Parathyroid adenoma (tissue), 2 donors: ENCODE data around the gene DGKB.

Experiments used
- H2AFZ ChIP-seq: fragments of 300-600 bp; sonication (generic); one replicate; pipeline ENCODE4 v1.7.0; 2017; ENCODE audit warnings: antibody characterized with exemption, mild to moderate bottlenecking
- H3K27ac ChIP-seq: fragments of 300-600 bp; sonication (generic); one replicate; pipeline ENCODE4 v1.7.0; 2017
- H3K27me3 ChIP-seq: fragments of 300-600 bp; sonication (generic); one replicate; pipeline ENCODE4 v1.7.0; 2017; ENCODE audit warnings: low read length; ENCODE audit not compliant: control insufficient read depth, insufficient read depth
- H3K36me3 ChIP-seq: fragments of 300-600 bp; sonication (generic); one replicate; pipeline ENCODE4 v1.7.0; 2017; ENCODE audit warnings: low read length; ENCODE audit not compliant: control insufficient read depth, insufficient read depth
- H3K4me1 ChIP-seq: fragments of 300-600 bp; sonication (generic); one replicate; pipeline ENCODE4 v1.7.0; 2017; ENCODE audit warnings: control low read depth
- H3K4me2 ChIP-seq: fragments of 300-600 bp; sonication (generic); one replicate; pipeline ENCODE4 v1.7.0; 2017; ENCODE audit warnings: low read length
- H3K4me3 ChIP-seq: fragments of 300-600 bp; sonication (generic); one replicate; pipeline ENCODE4 v1.7.0; 2017; ENCODE audit warnings: low read depth, low read length
- H3K79me2 ChIP-seq: fragments of 300-600 bp; sonication (generic); one replicate; pipeline ENCODE4 v1.7.0; 2017; ENCODE audit warnings: control low read depth
- H3K9ac ChIP-seq: fragments of 300-600 bp; sonication (generic); one replicate; pipeline ENCODE4 v1.7.0; 2017; ENCODE audit warnings: mild to moderate bottlenecking
- H3K9me3 ChIP-seq: fragments of 300-600 bp; sonication (generic); one replicate; pipeline ENCODE4 v1.7.0; 2017; ENCODE audit warnings: low read length; ENCODE audit not compliant: control insufficient read depth
- TF ChIP-seq, protein P1 (sequence below): fragments of 300-600 bp; sonication (generic); IDR thresholded peaks from one replicate; pipeline ENCODE4 v1.7.0; 2017; ENCODE audit warnings: antibody characterized with exemption, mild to moderate bottlenecking
- donor health status: primary hyperparathyroidism.

The DGKB gene

DNA sequence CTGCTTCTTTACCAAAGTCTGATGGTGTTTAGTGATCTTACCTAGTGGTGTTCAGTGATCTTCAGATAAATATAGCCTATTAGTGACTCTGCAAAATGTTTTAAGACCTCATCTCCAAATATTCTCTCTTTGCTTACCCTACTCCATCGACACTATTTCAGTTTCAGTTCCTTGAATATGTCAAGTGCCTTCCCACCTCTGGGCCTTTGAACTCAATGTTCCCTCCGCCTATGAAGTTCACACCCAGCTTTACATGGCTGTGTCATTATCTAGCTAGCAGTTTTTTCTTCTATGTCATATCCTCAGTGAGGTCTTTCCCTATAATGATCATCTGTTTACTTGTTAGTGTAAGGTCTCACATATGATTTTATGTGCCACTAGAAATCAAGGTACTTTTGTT is 322.6 kb downstream of the DGKB start:
- no peak overlapping the region for H3K27ac ChIP-seq
- H3K36me3 ChIP-seq, result no peaks in the 10 kb centered on the region
- no peaks in the 10 kb centered on the region for H3K79me2 ChIP-seq
- H2AFZ ChIP-seq, result no peak overlapping the region
- H3K9me3 ChIP-seq, result no peaks in the 10 kb centered on the region
- H3K9ac ChIP-seq, result no peak overlapping the region
- H3K27me3 ChIP-seq, result no peaks in the 10 kb centered on the region
- H3K4me1 ChIP-seq, result no peaks in the 10 kb centered on the region
- H3K4me2 ChIP-seq, result no peak overlapping the region
- TF ChIP-seq, protein P1, sequence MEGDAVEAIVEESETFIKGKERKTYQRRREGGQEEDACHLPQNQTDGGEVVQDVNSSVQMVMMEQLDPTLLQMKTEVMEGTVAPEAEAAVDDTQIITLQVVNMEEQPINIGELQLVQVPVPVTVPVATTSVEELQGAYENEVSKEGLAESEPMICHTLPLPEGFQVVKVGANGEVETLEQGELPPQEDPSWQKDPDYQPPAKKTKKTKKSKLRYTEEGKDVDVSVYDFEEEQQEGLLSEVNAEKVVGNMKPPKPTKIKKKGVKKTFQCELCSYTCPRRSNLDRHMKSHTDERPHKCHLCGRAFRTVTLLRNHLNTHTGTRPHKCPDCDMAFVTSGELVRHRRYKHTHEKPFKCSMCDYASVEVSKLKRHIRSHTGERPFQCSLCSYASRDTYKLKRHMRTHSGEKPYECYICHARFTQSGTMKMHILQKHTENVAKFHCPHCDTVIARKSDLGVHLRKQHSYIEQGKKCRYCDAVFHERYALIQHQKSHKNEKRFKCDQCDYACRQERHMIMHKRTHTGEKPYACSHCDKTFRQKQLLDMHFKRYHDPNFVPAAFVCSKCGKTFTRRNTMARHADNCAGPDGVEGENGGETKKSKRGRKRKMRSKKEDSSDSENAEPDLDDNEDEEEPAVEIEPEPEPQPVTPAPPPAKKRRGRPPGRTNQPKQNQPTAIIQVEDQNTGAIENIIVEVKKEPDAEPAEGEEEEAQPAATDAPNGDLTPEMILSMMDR, result no peak
- H3K4me3 ChIP-seq, result no peak overlapping the region

DNA sequence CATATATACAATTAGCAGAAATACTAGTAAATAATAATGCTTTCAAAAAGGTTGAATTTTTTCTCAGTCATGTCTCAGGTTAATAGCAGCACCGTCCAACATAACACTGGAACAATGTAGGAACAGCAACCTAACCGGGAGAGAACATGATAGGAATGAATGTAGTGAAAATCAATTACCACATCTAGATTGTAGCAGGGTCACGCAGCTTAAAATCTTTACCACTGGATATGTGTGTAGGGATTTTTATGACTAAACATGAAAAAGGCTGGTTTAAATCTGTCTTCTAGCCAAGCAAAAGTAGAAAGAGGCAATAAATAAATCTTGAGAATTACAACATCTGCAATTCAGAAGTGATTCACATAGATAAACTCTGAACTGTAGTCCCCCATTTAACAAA is 326.0 kb downstream of the DGKB start:
- no peaks in the 10 kb centered on the region for H3K79me2 ChIP-seq
- H3K36me3 ChIP-seq, result no peaks in the 10 kb centered on the region
- H2AFZ ChIP-seq, result no peak overlapping the region
- H3K9me3 ChIP-seq, result no peaks in the 10 kb centered on the region
- no peak overlapping the region for H3K4me2 ChIP-seq
- no peak overlapping the region for H3K27ac ChIP-seq
- H3K4me3 ChIP-seq, result no peak overlapping the region
- H3K27me3 ChIP-seq, result no peaks in the 10 kb centered on the region
- no peak overlapping the region for H3K9ac ChIP-seq
- no peaks in the 10 kb centered on the region for H3K4me1 ChIP-seq
- TF ChIP-seq, protein P1, result no peak

DNA sequence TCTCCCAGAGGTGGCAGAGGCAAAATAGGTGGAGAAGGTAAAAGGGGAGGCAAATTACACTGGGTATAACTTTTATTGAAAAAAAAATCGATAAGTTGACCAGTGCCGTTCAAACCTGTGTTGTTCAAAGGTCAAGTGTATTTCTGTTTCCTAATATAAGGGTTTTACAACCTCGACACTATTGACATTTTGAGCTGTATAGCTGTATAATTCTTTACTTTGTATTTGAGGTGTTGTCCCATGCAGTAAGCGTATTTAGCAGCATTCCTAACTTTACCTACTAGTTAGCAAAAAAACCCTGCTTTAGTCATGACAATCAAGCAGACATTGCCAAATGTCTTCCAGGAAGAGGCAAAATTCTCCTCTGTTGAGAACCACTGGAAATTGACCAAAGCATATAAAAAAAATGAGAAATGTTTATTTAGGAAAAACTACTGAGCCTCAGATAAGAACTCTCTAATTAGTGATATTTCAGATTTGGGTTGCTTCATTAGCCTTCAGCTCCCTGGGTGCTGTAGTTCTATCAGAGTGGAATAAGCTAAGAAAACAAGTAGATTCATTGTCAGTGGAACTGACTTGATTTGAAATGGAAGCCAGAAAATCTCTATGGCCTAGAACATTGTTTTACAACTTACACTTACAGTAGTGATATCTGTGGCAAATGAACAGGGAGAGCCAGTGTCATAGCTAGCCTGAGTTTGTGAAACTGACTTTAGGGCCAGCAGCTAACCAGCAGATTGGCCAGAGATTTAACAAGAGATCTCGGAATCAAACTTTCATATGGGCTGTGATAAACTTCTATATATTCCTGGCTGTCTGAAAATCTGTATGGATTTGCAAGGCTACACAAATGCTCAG is 331.6 kb downstream of the DGKB start:
- Histone ChIP-seq H2AFZ (no peak overlapping the region), H3K79me2 (no peaks in the 10 kb centered on the region), H3K9ac (no peak overlapping the region), H3K4me2 (no peak overlapping the region), H3K9me3 (no peaks in the 10 kb centered on the region), H3K4me1 (no peaks in the 10 kb centered on the region), H3K36me3 (no peaks in the 10 kb centered on the region), H3K27me3 (no peaks in the 10 kb centered on the region), H3K27ac (no peak overlapping the region), H3K4me3 (no peak overlapping the region)
- TF ChIP-seq, protein P1, result no peak

DNA sequence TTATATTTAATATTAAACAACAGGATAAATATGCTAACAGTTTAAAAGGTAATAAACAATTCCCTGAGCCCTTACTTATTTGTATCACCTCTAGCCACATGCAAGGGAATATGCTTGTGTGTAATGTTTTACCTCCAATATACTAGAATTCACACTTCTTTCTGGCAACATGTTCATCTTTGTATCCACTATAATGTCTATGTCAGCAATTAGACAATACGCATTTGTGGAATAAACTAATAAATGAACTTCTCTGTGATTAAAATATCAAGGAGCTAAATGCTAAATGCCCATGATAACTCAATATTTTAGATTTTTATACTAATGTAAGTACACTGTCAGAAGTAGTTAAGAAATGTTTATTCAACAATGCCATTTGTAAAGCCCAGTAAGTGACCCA is 350.5 kb downstream of the DGKB start:
- Histone ChIP-seq H2AFZ (no peak overlapping the region), H3K27ac (no peak overlapping the region), H3K9ac (no peak overlapping the region), H3K27me3 (no peaks in the 10 kb centered on the region), H3K4me3 (no peak overlapping the region), H3K4me2 (no peak overlapping the region), H3K9me3 (no peaks in the 10 kb centered on the region), H3K4me1 (no peaks in the 10 kb centered on the region), H3K36me3 (no peaks in the 10 kb centered on the region), H3K79me2 (no peaks in the 10 kb centered on the region)
- TF ChIP-seq, protein P1, result no peak

DNA sequence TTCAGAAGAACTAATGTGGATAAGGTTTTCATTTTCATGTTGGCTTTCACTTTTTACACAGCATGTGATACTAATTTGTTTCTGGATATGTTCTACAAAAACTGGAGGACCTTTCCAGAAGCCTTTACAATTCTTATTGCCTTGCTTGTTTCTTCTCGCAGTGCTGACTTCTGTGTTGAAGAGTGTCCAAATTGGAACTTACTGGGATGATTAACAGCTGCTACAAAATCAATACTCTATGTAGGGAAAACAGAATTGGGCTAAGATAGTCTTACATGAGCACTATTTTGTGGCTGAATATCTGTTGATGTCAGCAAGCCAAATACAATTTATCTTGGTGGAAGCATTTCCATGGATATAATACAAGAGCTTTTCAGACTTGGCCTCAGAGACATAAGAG is 351.2 kb downstream of the DGKB start:
- H3K79me2 ChIP-seq, result no peaks in the 10 kb centered on the region
- H3K4me3 ChIP-seq, result no peak overlapping the region
- H3K9ac ChIP-seq, result no peak overlapping the region
- no peaks in the 10 kb centered on the region for H3K36me3 ChIP-seq
- no peaks in the 10 kb centered on the region for H3K4me1 ChIP-seq
- H2AFZ ChIP-seq, result no peak overlapping the region
- H3K27me3 ChIP-seq, result no peaks in the 10 kb centered on the region
- no peak overlapping the region for H3K4me2 ChIP-seq
- TF ChIP-seq, protein P1, result no peak
- no peaks in the 10 kb centered on the region for H3K9me3 ChIP-seq
- H3K27ac ChIP-seq, result no peak overlapping the region
